EH (cell line): ENCODE measurements around the gene ERVW-1.

Experiments used
- DNase-seq: peaks from one replicate; pipeline ENCODE4 v3.0.0-alpha.2; 2015; ENCODE audit warnings: low read depth

Gene ERVW-1

DNA sequence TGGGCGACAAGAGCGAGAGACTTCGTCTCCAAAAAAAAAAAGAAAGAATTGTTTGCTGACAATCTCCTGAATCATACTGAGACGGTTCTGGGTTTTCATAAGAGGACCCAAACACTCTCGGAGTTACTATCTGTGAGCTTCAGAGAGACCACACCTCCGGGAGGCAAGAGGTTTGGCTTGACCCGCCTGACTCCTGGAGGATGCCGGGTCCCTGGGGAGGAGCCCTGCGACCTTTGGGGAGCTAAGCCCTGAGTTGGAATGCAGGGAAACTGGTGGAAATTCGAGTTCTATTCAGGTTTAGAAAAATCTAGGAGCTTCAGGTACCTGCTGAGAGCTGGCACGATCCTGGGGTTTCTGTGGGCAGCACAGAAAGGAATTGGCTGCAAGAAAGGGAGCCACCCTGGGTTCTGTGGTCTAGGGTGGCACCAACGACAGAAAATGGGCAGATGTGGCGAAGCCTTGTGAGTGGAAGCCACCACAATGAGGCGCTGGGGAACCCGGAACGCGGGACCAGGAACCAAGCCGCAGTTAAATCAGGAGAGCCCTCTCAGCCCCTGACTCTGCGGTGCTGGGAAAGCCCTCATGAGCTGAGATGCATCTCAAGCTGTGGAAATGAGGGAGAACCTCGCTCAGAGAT, 52.3 kb downstream of the ERVW-1 start:
- peak; percentile 18 for DNase-seq

- no peak for DNase-seq
These were observed 54.0 kb downstream of the ERVW-1 start for GRCh38 chr7:92423710-92424131.

GRCh38 chr7:92422926-92423325, 54.8 kb downstream of the ERVW-1 start:
- no peak for DNase-seq

DNA sequence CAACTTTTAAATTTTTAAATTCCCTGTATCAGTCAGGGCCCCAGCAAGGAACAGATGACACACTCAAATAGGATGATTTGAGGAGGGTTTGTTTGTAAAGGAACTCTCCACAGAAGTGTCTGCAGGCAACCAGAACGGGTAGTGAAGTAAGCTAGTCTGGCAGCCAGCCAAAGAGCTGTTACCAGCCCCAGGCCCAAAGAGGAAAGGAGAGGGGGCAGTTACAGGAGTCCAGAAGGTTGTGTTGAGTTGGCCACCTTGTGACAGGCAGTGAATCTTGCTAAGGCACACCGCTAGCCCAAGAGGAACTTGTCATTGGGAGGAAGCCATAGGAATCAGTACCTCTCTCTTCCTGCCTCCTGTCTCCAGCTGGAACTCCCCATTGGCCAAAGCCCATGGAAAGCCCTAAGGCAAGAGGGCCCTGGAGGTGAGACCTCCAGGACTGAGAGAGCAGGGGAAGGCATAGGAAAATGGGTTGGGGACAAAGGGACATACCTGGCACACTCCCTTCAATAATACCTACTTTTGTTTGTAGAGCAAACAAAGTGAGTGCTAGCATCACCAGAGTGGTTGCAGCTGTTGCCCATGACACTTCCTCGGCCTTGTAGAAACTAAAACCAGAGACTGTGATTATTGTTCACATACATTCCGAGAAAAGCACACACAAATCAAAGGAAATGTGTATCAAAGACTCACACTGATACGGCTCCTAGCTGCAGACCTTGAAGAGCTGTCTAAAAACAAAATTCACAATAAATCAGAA, 55.9 kb downstream of the ERVW-1 start:
- peak; percentile 6 for DNase-seq
